ENCODE measurements around the gene ZNF439.

The ZNF439 gene

DNA sequence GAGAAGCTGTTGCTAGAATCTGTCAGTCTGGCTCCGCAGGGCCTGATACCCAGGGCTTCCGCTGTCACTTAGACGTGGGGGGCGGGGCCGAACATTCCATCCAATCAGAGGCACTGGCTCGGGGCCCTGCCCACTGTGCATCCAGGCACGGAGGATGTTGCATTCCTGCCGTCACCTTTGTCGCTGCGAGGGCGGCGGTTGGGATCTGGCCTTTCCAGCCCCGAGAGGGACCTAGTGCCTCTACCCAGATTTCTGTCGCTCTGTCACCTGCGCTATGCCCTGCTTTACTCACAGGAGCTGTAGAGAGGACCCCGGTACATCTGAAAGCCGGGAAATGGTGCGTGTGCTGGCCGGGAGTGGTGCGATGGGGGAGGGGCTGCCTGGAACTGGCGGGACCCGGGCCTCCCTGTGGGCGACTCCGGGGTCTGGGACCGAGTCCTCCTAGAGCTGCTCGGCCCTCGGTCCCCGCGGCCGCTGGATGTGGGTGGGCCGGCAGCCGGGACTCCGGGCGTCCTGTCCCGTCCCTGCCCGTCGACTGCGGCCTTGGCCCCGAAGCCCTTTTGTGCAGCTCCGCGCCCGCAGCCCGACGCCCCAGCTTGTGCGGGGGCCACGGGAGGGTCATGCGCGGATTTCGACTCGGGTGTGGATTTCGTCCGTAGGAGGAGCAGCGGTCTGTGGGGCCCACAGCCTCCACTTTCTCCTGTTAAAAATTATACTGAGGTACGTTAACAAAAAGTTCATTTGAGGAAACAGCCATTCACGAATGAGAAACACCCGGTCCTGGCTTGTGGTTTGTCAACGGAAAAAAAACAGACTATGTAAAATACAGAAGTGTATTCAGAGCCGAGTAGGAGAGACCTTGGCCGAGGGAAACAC is at the start of gene ZNF439:
Gene ZNF439 (plus strand): TSS at position 133 of the 876 bp plus-strand sequence. CDS start 142 bp downstream, at position 275.
- Histone ChIP-seq H3K27me3 (ENCODE audit: insufficient read depth, insufficient read length) (no peaks in the 10 kb centered on the region), H3K9me3 (ENCODE audit: insufficient read depth, low read length) (no peaks in the 10 kb centered on the region), H3K4me1 (ENCODE audit: insufficient read depth, insufficient read length) (peaks cover 9% of the 10 kb centered on the region), H3K36me3 (ENCODE audit: insufficient read depth, insufficient read length, low read length) (peaks cover 2% of the 10 kb centered on the region), H3K9ac (ENCODE audit: insufficient read length, low read depth) (peak within 1 kb of the TSS; percentile 79), H3K4me3 (ENCODE audit: insufficient read length, low read depth) (peak within 1 kb of the TSS; percentile 74)
- TF ChIP-seq YY1 (IDR thresholded peaks at IDR 0.05; ENCODE audit: insufficient read depth, insufficient read length) (no peak), ZNF274 (IDR thresholded peaks at IDR 0.05; ENCODE audit: low read depth, low read length) (no peak), SUZ12 (IDR thresholded peaks at IDR 0.05; ENCODE audit: extremely low read depth, insufficient read depth, insufficient read length) (no peak)
- DNase-seq (ENCODE audit: low read depth, low spot score) = peak; percentile 90

DNA sequence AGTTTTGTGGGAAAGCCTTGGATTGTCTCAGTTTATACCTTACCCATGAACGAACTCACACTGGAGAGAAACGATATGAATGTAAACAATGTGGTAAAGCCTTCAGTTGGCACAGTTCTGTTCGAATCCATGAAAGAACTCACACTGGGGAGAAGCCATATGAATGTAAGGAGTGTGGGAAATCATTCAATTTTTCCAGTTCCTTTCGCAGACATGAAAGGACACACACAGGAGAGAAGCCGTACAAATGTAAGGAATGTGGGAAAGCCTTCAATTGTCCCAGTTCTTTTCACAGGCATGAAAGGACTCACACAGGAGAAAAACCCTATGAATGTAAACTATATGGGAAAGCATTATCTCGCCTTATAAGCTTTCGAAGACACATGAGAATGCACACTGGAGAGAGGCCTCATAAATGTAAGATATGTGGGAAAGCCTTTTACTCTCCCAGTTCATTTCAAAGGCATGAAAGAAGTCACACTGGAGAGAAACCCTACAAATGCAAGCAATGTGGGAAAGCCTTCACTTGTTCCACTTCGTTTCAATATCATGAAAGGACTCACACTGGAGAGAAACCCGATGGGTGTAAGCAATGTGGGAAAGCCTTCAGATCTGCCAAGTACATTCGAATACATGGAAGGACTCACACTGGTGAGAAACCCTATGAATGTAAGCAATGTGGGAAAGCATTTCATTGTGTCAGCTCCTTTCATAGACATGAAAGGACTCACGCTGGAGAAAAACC is 42.0 kb upstream of the ZNF439 start:
- H3K4me3 ChIP-seq (ENCODE audit: insufficient read length, low read depth) = no peak overlapping the region
- TF ChIP-seq YY1 (IDR thresholded peaks at IDR 0.05; ENCODE audit: insufficient read depth, insufficient read length) (no peak), ZNF274 (IDR thresholded peaks at IDR 0.05; ENCODE audit: low read depth, low read length) (peak; percentile 60)

DNA sequence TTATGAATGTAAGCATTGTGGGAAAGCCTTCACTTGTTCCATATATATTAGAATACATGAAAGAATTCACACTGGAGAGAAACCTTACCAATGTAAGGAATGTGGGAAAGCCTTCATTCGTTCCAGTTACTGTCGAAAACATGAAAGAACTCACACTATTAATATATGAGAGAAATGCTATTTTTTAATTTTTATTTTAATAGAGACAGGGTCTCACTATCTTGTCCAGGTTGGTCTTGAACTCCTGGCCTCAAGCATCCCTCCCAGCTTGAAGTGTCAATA is 41.5 kb upstream of the ZNF439 start:
- TF ChIP-seq YY1 (IDR thresholded peaks at IDR 0.05; ENCODE audit: insufficient read depth, insufficient read length) = no peak
- no peak for TF ChIP-seq ZNF274 (IDR thresholded peaks at IDR 0.05; ENCODE audit: low read depth, low read length)
- no peak for TF ChIP-seq SUZ12 (IDR thresholded peaks at IDR 0.05; ENCODE audit: extremely low read depth, insufficient read depth, insufficient read length)
- peaks cover 4% of the 10 kb centered on the region for H3K36me3 ChIP-seq (ENCODE audit: insufficient read depth, insufficient read length, low read length)
- DNase-seq (ENCODE audit: low read depth, low spot score) = no peak

More for the DNA sequence above, 42.0 kb upstream of the ZNF439 start:
- Histone ChIP-seq H3K27me3 (ENCODE audit: insufficient read depth, insufficient read length) (no peaks in the 10 kb centered on the region), H3K4me1 (ENCODE audit: insufficient read depth, insufficient read length) (no peaks in the 10 kb centered on the region), H3K36me3 (ENCODE audit: insufficient read depth, insufficient read length, low read length) (peaks cover 4% of the 10 kb centered on the region), H3K9me3 (ENCODE audit: insufficient read depth, low read length) (peaks cover 38% of the 10 kb centered on the region), H3K9ac (ENCODE audit: insufficient read length, low read depth) (no peak overlapping the region)
- DNase-seq (ENCODE audit: low read depth, low spot score) = no peak

DNA sequence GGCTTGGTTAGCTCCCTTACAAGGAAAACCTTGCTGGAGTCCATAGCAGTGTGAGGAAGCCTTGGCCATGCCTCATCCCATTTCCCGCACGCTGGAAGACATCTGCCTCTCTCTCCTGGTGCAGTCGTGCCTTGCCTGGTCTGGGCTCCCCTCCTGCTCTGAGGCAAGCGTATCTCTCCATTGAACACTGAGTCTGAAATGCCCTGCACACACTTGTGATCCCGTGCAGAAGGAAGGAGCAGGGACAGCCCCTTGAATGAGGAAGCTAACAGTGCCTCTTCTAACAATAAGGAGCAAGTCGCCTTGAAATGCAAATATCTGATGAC is 34.9 kb upstream of the ZNF439 start:
- peak overlapping the region; percentile 99 for H3K4me3 ChIP-seq (ENCODE audit: insufficient read length, low read depth)
- peak overlapping the region; percentile 25 for H3K9ac ChIP-seq (ENCODE audit: insufficient read length, low read depth)
- H3K36me3 ChIP-seq (ENCODE audit: insufficient read depth, insufficient read length, low read length) = peaks cover 16% of the 10 kb centered on the region
- H3K9me3 ChIP-seq (ENCODE audit: insufficient read depth, low read length) = no peaks in the 10 kb centered on the region
- DNase-seq (ENCODE audit: low read depth, low spot score) = no peak
- H3K27me3 ChIP-seq (ENCODE audit: insufficient read depth, insufficient read length) = peaks cover 6% of the 10 kb centered on the region
- TF ChIP-seq SUZ12 (IDR thresholded peaks at IDR 0.05; ENCODE audit: extremely low read depth, insufficient read depth, insufficient read length) (no peak), ZNF274 (IDR thresholded peaks at IDR 0.05; ENCODE audit: low read depth, low read length) (no peak), YY1 (IDR thresholded peaks at IDR 0.05; ENCODE audit: insufficient read depth, insufficient read length) (no peak)
- H3K4me1 ChIP-seq (ENCODE audit: insufficient read depth, insufficient read length) = no peaks in the 10 kb centered on the region

More for the DNA sequence above, 41.5 kb upstream of the ZNF439 start:
- Histone ChIP-seq H3K4me3 (ENCODE audit: insufficient read length, low read depth) (no peak overlapping the region), H3K9me3 (ENCODE audit: insufficient read depth, low read length) (peaks cover 38% of the 10 kb centered on the region), H3K27me3 (ENCODE audit: insufficient read depth, insufficient read length) (no peaks in the 10 kb centered on the region), H3K9ac (ENCODE audit: insufficient read length, low read depth) (no peak overlapping the region), H3K4me1 (ENCODE audit: insufficient read depth, insufficient read length) (no peaks in the 10 kb centered on the region)

- peak within 1 kb of the TSS; percentile 99 for H3K4me3 ChIP-seq (ENCODE audit: insufficient read length, low read depth)
Observed at GRCh38 chr19:11814029-11814699, 34.4 kb upstream of the ZNF439 start, which contains the start of gene ZNF440. Gene ZNF440, plus strand, starts transcription at chr19:11814273. Its CDS starts 175 bp downstream, at chr19:11814448.

GRCh38 chr19:11814700-11815035 is 33.9 kb upstream of the ZNF439 start:
- Histone ChIP-seq H3K4me3 (ENCODE audit: insufficient read length, low read depth) (peak overlapping the region; percentile 99), H3K36me3 (ENCODE audit: insufficient read depth, insufficient read length, low read length) (peaks cover 26% of the 10 kb centered on the region), H3K4me1 (ENCODE audit: insufficient read depth, insufficient read length) (no peaks in the 10 kb centered on the region), H3K27me3 (ENCODE audit: insufficient read depth, insufficient read length) (peaks cover 6% of the 10 kb centered on the region), H3K9me3 (ENCODE audit: insufficient read depth, low read length) (no peaks in the 10 kb centered on the region), H3K9ac (ENCODE audit: insufficient read length, low read depth) (peak overlapping the region; percentile 97)
- DNase-seq (ENCODE audit: low read depth, low spot score) = no peak
- no peak for TF ChIP-seq YY1 (IDR thresholded peaks at IDR 0.05; ENCODE audit: insufficient read depth, insufficient read length)
- no peak for TF ChIP-seq ZNF274 (IDR thresholded peaks at IDR 0.05; ENCODE audit: low read depth, low read length)
- no peak for TF ChIP-seq SUZ12 (IDR thresholded peaks at IDR 0.05; ENCODE audit: extremely low read depth, insufficient read depth, insufficient read length)

More at GRCh38 chr19:11814029-11814699, 34.4 kb upstream of the ZNF439 start, which contains the start of gene ZNF440:
- TF ChIP-seq ZNF274 (IDR thresholded peaks at IDR 0.05; ENCODE audit: low read depth, low read length) = no peak
- no peak for TF ChIP-seq YY1 (IDR thresholded peaks at IDR 0.05; ENCODE audit: insufficient read depth, insufficient read length)
- no peak for TF ChIP-seq SUZ12 (IDR thresholded peaks at IDR 0.05; ENCODE audit: extremely low read depth, insufficient read depth, insufficient read length)
- H3K9ac ChIP-seq (ENCODE audit: insufficient read length, low read depth) = peak within 1 kb of the TSS; percentile 97
- DNase-seq (ENCODE audit: low read depth, low spot score) = peak; percentile 96
- no peaks in the 10 kb centered on the region for H3K4me1 ChIP-seq (ENCODE audit: insufficient read depth, insufficient read length)
- peaks cover 21% of the 10 kb centered on the region for H3K36me3 ChIP-seq (ENCODE audit: insufficient read depth, insufficient read length, low read length)
- peaks cover 6% of the 10 kb centered on the region for H3K27me3 ChIP-seq (ENCODE audit: insufficient read depth, insufficient read length)
- no peaks in the 10 kb centered on the region for H3K9me3 ChIP-seq (ENCODE audit: insufficient read depth, low read length)

Measured in NT2/D1 (cell line).